ENCODE measurements around the gene HID1. TPM values are rescaled to one million over a fixed set of nuclear protein-coding genes. Genes with fewer than 3 reads are reported as not detected.
"Not testable (repeated sequence)": the region's sequence is repeated elsewhere in the genome, so short reads cannot be mapped to it uniquely, and the experiment has no call there.

Gene HID1
- total and polyA plus RNA-seq, 9 of the 15 experiments (the other 6 are each of a cell fraction or from before 2014, with no cell fraction given), result 0.14 to 2.1 (median 0.54) TPM; not detected in 2

GRCh38 chr17:75006084-75006483 lies 33.5 kb upstream of the HID1 start:
- BruUV-seq (replicated peaks); H3K27ac ChIP-seq (ENCODE audit: extremely low read depth, low read depth, low read length); H3K9me1 ChIP-seq (ENCODE audit: control insufficient read depth, insufficient read depth, low read length); DNase-seq (ENCODE audit: extremely low read depth in 1 of 4, low spot score in 3 of 4); H3K4me3 ChIP-seq; H3K9ac ChIP-seq (ENCODE audit: insufficient read depth in 1 of 2, low read depth in 2 of 2, low read length in 2 of 2); H3K27me3 ChIP-seq (ENCODE audit: control insufficient read depth in 2 of 2, insufficient read depth in 2 of 2, low read length in 2 of 2); ATAC-seq; FAIRE-seq; H2AFZ ChIP-seq (ENCODE audit: low read depth, low read length); in situ Hi-C loops (cut with MboI); H4K20me1 ChIP-seq (replicated peaks; ENCODE audit: control insufficient read depth, insufficient read depth, low read length); H3K79me2 ChIP-seq (ENCODE audit: control insufficient read depth, insufficient read depth, low read length); H3K9me3 ChIP-seq (replicated peaks; ENCODE audit: control insufficient read depth, insufficient read depth, low read depth, low read length); H3K4me2 ChIP-seq (ENCODE audit: insufficient read depth, low read length): not testable (repeated sequence)
- H3K36me3 ChIP-seq (ENCODE audit: control insufficient read depth, insufficient read depth, low read length), result peaks cover 15% of the 10 kb centered on the region; the same call in 1 of the 3 replicates
- ChIA-PET POLR2A (interaction anchor here (0.6 to 3.4 kb wide), 9 partner anchors 12 to 122 kb away, joined by 3 to 16 read pairs (median 4); no protein-coding TSS in a partner anchor), CTCF (ENCODE audit: low intra/inter-chr PET ratio) (interaction anchor here (0.7 to 2.5 kb wide), 2 partner anchors 19 to 45 kb away, joined by 3 to 40 read pairs; partner anchors contain the start of gene CDR2L)
- TF ChIP-seq ZNF121 (CRISPR knock-in tag; conservative IDR thresholded peaks at IDR 0.05), result peak; percentile 78
- 80% methylated on average over 6 of the region's 6 CpGs for WGBS (ENCODE audit: insufficient coverage, low coverage, missing lambda C conversion rate)
- peaks cover 8 to 25% of the 10 kb centered on the region in 2 experiments; a peak in 4 of 5 replicates for H3K4me1 ChIP-seq (replicated peaks in 1 of 2; ENCODE audit: control insufficient read depth in 2 of 2, insufficient read depth in 2 of 2, low read length in 2 of 2)
- intact Hi-C loops (cut with micrococcal nuclease), result loop anchor here (1.0 to 10.0 kb wide), 2 partner anchors 45 to 81 kb away; partner anchors contain the start of genes OTOP2 and USH1G

- H3K9ac ChIP-seq (ENCODE audit: insufficient read depth in 1 of 2, low read depth in 2 of 2, low read length in 2 of 2), result no peak overlapping the region
- DNase-seq (ENCODE audit: extremely low read depth in 1 of 4, low spot score in 3 of 4) (no peak), FAIRE-seq (no peak), ATAC-seq (no peak)
- no peak overlapping the region for H3K4me3 ChIP-seq
- H2AFZ ChIP-seq (ENCODE audit: low read depth, low read length), result no peak overlapping the region
- intact Hi-C loops (cut with micrococcal nuclease), result loop anchor here (10.0 kb wide), 1 partner anchor 80 kb away; the partner anchor contains the start of genes OTOP2 and USH1G
- H3K79me2 ChIP-seq (ENCODE audit: control insufficient read depth, insufficient read depth, low read length), result no peaks in the 10 kb centered on the region
- TSS peak; percentile 38 for BruUV-seq (replicated peaks)
- H3K9me3 ChIP-seq (replicated peaks; ENCODE audit: control insufficient read depth, insufficient read depth, low read depth, low read length), result no peaks in the 10 kb centered on the region
- WGBS (ENCODE audit: insufficient coverage, low coverage, missing lambda C conversion rate), result 69% methylated on average over 8 of the region's 8 CpGs
- in situ Hi-C loops (cut with MboI), result no loop called here
- H3K27ac ChIP-seq (ENCODE audit: extremely low read depth, low read depth, low read length), result no peak overlapping the region
- ChIA-PET CTCF (ENCODE audit: low intra/inter-chr PET ratio) (interaction anchor here (2.5 kb wide), 1 partner anchor 44 kb away, joined by 40 read pairs; no protein-coding TSS in a partner anchor), POLR2A (interaction anchor here (0.6 to 7.2 kb wide), 9 partner anchors 11 to 121 kb away, joined by 3 to 56 read pairs (median 4); partner anchors contain the start of genes CDR2L and OTOP3)
- no peaks in the 10 kb centered on the region for H3K27me3 ChIP-seq (ENCODE audit: control insufficient read depth in 2 of 2, insufficient read depth in 2 of 2, low read length in 2 of 2)
- H3K9me1 ChIP-seq (ENCODE audit: control insufficient read depth, insufficient read depth, low read length), result peaks cover 3% of the 10 kb centered on the region
- H3K4me2 ChIP-seq (ENCODE audit: insufficient read depth, low read length), result no peak overlapping the region
- H3K4me1 ChIP-seq (replicated peaks in 1 of 2; ENCODE audit: control insufficient read depth in 2 of 2, insufficient read depth in 2 of 2, low read length in 2 of 2), result peaks cover 8 to 25% of the 10 kb centered on the region in 2 experiments; a peak in 4 of 5 replicates
- H3K36me3 ChIP-seq (ENCODE audit: control insufficient read depth, insufficient read depth, low read length), result peaks cover 15% of the 10 kb centered on the region; the same call in 1 of the 3 replicates
- no peaks in the 10 kb centered on the region for H4K20me1 ChIP-seq (replicated peaks; ENCODE audit: control insufficient read depth, insufficient read depth, low read length)
- no peak for TF ChIP-seq KLF1 (tag; IDR thresholded peaks at IDR 0.05)
- TF ChIP-seq XRCC3 (IDR thresholded peaks at IDR 0.05), result no peak
- no peak for TF ChIP-seq FOXM1 (IDR thresholded peaks at IDR 0.05; ENCODE audit: low read depth)
- TF ChIP-seq FOXM1 (CRISPR knock-in tag; IDR thresholded peaks at IDR 0.05; ENCODE audit: low read depth), result no peak
- no peak for TF ChIP-seq RFX1 (IDR thresholded peaks at IDR 0.05)
- no peak for TF ChIP-seq ZNF764 (CRISPR knock-in tag; IDR thresholded peaks at IDR 0.05; ENCODE audit: low read depth)
- no peak for TF ChIP-seq RBM39 (optimal IDR thresholded peaks at IDR 0.05; ENCODE audit: low read depth, low read length)
- TF ChIP-seq BRD9 (IDR thresholded peaks at IDR 0.05; ENCODE audit: low read depth, partially characterized antibody), result no peak
- no peak for TF ChIP-seq NR2F6 (CRISPR knock-in tag; IDR thresholded peaks at IDR 0.05)
- no peak for TF ChIP-seq FOXO4 (CRISPR knock-in tag; IDR thresholded peaks at IDR 0.05)
- TF ChIP-seq RBM17 (IDR thresholded peaks at IDR 0.05; ENCODE audit: borderline replicate concordance, low read depth, low read length), result no peak
- TF ChIP-seq E2F4 (CRISPR knock-in tag; IDR thresholded peaks at IDR 0.05; ENCODE audit: low read depth), result no peak
- no peak for TF ChIP-seq PTBP1 (IDR thresholded peaks at IDR 0.05; ENCODE audit: low read depth, low read length)
- TF ChIP-seq CTBP1 (IDR thresholded peaks at IDR 0.05; ENCODE audit: borderline replicate concordance), result no peak
Observed at GRCh38 chr17:75005291-75005690, 32.7 kb upstream of the HID1 start.
